Nephron progenitor cell (in vitro differentiated cells): Measurements from ENCODE around the gene EMP2.

ENCODE experiments used
- DNase-seq: peaks from one replicate; pipeline ENCODE4 v3.0.0; 2021
- H3K27ac Mint-ChIP-seq: 2 replicates; pipeline ENCODE4 v1.8.0; 2021; ENCODE audit warnings: mild to moderate bottlenecking, moderate library complexity, mixed read lengths
- H3K27me3 Mint-ChIP-seq: 2 replicates; pipeline ENCODE4 v1.8.0; 2021; ENCODE audit warnings: mild to moderate bottlenecking, low read depth, mixed read lengths; ENCODE audit not compliant: poor library complexity
- H3K36me3 Mint-ChIP-seq: 2 replicates; pipeline ENCODE4 v1.8.0; 2021; ENCODE audit warnings: low read depth, mixed read lengths
- H3K4me1 Mint-ChIP-seq: 2 replicates; pipeline ENCODE4 v1.8.0; 2021; ENCODE audit warnings: mixed read lengths
- H3K4me3 Mint-ChIP-seq: 2 replicates; pipeline ENCODE4 v1.8.0; 2021; ENCODE audit warnings: mild to moderate bottlenecking, moderate library complexity, mixed read lengths
- H3K9me3 Mint-ChIP-seq: 2 replicates; pipeline ENCODE4 v1.8.0; 2021; ENCODE audit warnings: mild to moderate bottlenecking, moderate library complexity, mixed read lengths
- TF ChIP-seq, protein P1 (sequence below): fragments of 200-600 bp; sonication (generic); IDR thresholded peaks from 2 replicates; pipeline ENCODE4 v1.5.0; 2021; ENCODE audit warnings: antibody characterized with exemption

The EMP2 gene

DNA sequence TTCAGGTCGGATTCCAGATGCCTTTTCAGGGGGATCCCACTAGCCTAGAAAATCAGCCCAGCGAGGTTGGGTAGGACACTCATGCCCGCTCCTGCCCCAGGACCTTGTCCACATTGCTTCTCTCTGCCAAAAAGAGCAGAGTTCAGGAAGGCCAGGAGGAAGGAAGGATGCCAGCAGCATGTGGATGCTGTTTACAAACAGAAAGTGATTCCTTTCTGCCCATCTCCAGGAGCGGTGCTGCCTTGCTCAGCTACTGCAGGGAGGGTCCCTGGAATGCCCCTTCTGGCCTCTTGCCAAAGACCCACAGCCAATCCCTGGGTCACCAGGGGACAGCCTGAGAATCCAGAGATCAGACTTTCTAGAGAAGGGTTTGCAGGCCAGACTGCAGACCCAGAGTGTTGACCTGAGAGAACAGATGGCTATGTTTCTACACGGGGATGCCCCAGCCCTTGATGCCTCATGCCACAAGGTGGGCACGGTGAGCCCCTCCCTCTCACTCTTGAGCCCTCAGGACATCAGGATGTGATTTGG lies 32.3 kb upstream of the EMP2 start:
- H3K36me3 Mint-ChIP-seq = no peaks in the 10 kb centered on the region
- DNase-seq = no peak
- H3K9me3 Mint-ChIP-seq = no peaks in the 10 kb centered on the region
- peaks cover 14% of the 10 kb centered on the region for H3K27me3 Mint-ChIP-seq
- TF ChIP-seq, protein P1, sequence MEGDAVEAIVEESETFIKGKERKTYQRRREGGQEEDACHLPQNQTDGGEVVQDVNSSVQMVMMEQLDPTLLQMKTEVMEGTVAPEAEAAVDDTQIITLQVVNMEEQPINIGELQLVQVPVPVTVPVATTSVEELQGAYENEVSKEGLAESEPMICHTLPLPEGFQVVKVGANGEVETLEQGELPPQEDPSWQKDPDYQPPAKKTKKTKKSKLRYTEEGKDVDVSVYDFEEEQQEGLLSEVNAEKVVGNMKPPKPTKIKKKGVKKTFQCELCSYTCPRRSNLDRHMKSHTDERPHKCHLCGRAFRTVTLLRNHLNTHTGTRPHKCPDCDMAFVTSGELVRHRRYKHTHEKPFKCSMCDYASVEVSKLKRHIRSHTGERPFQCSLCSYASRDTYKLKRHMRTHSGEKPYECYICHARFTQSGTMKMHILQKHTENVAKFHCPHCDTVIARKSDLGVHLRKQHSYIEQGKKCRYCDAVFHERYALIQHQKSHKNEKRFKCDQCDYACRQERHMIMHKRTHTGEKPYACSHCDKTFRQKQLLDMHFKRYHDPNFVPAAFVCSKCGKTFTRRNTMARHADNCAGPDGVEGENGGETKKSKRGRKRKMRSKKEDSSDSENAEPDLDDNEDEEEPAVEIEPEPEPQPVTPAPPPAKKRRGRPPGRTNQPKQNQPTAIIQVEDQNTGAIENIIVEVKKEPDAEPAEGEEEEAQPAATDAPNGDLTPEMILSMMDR = no peak
- H3K27ac Mint-ChIP-seq = no peak overlapping the region
- H3K4me1 Mint-ChIP-seq = peaks cover 24% of the 10 kb centered on the region
- no peak overlapping the region for H3K4me3 Mint-ChIP-seq

DNA sequence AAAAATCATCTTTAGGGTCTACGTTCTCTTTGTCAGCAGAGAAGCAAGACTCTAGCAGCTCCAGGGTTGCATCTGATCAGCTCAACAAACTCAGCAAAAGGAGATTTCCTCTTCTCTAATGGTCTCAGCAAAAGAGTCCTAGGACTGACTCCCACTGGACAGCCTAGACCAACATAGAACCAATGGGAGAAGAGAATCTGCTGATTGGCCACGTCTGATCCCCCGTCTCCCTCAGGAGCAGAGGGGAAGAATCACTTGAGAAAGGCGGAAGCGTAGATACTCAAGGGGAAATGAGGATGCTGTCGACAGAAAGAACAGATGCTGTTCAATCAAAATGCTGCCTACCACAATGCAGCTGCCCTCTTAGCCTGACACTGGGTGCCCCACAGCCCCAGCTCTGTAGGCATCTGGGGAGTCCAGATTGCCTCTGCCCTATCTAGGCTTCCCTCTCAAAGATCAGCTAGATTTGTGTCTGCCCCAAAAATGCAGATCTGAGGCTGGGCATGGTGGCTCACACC lies 31.5 kb upstream of the EMP2 start:
- Mint-ChIP-seq H3K36me3 (no peaks in the 10 kb centered on the region), H3K9me3 (no peaks in the 10 kb centered on the region), H3K27me3 (peaks cover 15% of the 10 kb centered on the region), H3K27ac (no peak overlapping the region), H3K4me3 (no peak overlapping the region), H3K4me1 (peaks cover 22% of the 10 kb centered on the region)
- TF ChIP-seq, protein P1 = no peak
- DNase-seq = no peak

DNA sequence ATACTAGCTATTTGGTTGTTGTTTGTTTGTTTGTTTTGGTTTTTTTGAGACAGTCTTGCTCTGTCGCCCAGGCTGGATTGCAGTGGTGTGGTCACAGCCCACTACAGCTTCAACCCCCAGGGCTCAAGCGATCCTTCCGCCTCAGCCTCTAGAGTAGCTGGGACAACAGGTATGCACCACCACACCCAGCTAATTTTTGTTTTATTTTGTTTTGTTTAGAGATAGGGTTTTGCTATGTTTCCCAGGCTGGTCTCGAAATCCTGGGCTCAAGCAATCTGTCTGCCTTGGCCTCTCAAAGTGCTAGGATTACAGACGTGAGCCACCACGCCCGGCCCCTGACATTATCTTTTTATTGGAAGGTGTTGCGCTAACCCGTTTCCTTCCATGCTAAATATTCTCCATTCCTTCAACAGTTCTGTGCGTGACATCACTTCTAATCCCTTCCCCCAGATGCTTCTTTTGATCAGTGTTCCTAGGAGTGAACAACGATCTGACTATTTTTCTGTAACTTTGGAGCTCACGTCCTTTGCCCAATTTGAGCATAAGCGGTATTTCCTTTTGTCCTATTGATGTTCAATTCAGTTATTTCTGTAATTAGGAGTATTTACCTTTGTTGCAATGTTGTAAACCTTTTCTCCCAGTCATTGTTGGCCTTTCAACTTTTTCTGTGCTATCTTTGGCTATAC lies 30.2 kb upstream of the EMP2 start:
- TF ChIP-seq, protein P1 = no peak
- no peak for DNase-seq
- H3K27me3 Mint-ChIP-seq = peaks cover 20% of the 10 kb centered on the region
- no peaks in the 10 kb centered on the region for H3K9me3 Mint-ChIP-seq
- H3K4me3 Mint-ChIP-seq = no peak overlapping the region
- H3K4me1 Mint-ChIP-seq = peaks cover 23% of the 10 kb centered on the region
- H3K27ac Mint-ChIP-seq = no peak overlapping the region
- no peaks in the 10 kb centered on the region for H3K36me3 Mint-ChIP-seq

DNA sequence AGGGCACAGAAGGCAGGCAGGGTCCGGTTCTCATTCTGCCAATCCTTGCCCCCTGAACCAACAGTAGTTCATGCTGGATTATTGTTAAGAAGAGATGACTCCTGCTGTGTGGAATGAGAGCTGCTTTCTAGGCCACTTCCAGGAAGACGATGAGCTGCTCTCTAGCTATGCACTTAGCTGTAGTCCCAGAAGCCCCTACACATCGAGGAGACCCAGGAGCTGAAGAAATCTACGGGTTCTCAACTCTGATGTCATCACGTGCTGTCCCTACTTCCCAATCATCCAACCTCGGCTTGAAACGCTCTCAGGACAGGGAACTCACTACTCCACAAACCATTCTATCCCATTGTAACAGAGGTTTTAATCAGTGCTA lies 29.0 kb upstream of the EMP2 start:
- TF ChIP-seq, protein P1 = no peak
- Mint-ChIP-seq H3K9me3 (no peaks in the 10 kb centered on the region), H3K36me3 (no peaks in the 10 kb centered on the region), H3K4me3 (no peak overlapping the region), H3K4me1 (peaks cover 23% of the 10 kb centered on the region), H3K27ac (no peak overlapping the region), H3K27me3 (peaks cover 20% of the 10 kb centered on the region)
- DNase-seq = no peak

DNA sequence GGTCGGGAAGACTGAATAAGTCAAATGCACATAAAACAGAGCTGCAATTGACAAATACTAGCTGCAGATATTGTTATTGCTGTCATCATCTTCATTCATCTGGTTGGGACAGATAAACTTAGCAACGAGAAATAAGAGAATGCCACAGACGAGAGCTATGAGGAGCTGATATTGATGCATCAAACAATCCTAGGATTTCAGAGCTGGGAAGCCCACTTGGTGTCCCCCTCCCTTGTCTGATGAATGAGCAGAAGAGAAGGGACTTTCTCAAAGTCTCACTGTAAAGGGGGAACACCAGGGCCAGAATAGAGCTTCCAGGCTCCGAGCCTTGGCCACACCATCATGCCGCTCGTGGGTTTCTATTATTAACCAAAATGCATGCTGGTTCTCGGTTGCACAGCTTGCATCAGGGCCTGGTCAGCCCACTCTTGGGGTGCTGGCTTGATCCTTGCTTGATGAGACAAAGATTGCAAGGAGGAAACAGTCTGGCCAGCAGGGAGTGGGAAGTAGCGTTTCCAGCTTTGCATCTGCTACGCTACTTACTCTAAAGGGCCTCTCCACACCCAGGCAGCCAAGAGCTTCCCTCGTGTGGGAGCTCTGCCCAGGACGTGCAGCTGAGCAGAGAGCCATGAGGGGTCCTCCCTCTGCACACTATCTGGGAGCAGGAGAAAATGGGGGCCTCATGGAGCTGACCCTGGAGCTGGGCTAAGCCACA lies 28.4 kb upstream of the EMP2 start:
- TF ChIP-seq, protein P1 = no peak
- Mint-ChIP-seq H3K27ac (no peak overlapping the region), H3K36me3 (no peaks in the 10 kb centered on the region), H3K4me3 (no peak overlapping the region), H3K9me3 (peaks cover 2% of the 10 kb centered on the region), H3K4me1 (peaks cover 23% of the 10 kb centered on the region), H3K27me3 (peaks cover 20% of the 10 kb centered on the region)
- no peak for DNase-seq
